KMS-11 (cell line): ENCODE measurements around the gene FAM136A.

Experiments
- H2AFZ ChIP-seq: fragments of 200-600 bp; sonication (generic); 2 replicates; pipeline ENCODE4 v1.6.1; 2016; ENCODE audit warnings: antibody characterized with exemption, mixed run types, low read depth
- H3K27ac ChIP-seq: fragments of 200-600 bp; sonication (generic); 2 replicates; pipeline ENCODE4 v1.6.1; 2016; ENCODE audit warnings: mild to moderate bottlenecking, mixed run types
- H3K27me3 ChIP-seq: fragments of 200-600 bp; sonication (generic); 2 replicates; pipeline ENCODE4 v1.6.1; 2017; ENCODE audit warnings: mild to moderate bottlenecking, low read depth, mixed run types, moderate library complexity; ENCODE audit not compliant: insufficient read depth
- H3K36me3 ChIP-seq: fragments of 200-600 bp; sonication (generic); 2 replicates; pipeline ENCODE4 v1.6.1; 2017; ENCODE audit warnings: mild to moderate bottlenecking, mixed run types; ENCODE audit not compliant: insufficient read depth
- H3K4me1 ChIP-seq: fragments of 200-600 bp; sonication (generic); 2 replicates; pipeline ENCODE4 v1.6.1; 2016; ENCODE audit warnings: mild to moderate bottlenecking, low read depth, mixed run types; ENCODE audit not compliant: poor library complexity, severe bottlenecking
- H3K4me2 ChIP-seq: fragments of 200-600 bp; sonication (generic); 2 replicates; pipeline ENCODE4 v1.7.0; 2016; ENCODE audit warnings: mild to moderate bottlenecking, mixed run types
- H3K4me3 ChIP-seq: fragments of 200-600 bp; sonication (generic); IDR thresholded peaks from 2 replicates; pipeline ENCODE4 v1.6.1; 2017; ENCODE audit warnings: low read depth, low read length, mixed read lengths; ENCODE audit not compliant: insufficient read depth
- H3K79me2 ChIP-seq: fragments of 200-600 bp; sonication (generic); 2 replicates; pipeline ENCODE4 v1.6.1; 2016; ENCODE audit warnings: low read depth, mixed run types; ENCODE audit not compliant: insufficient read depth
- H3K9ac ChIP-seq: fragments of 200-600 bp; sonication (generic); 2 replicates; pipeline ENCODE4 v1.6.1; 2016; ENCODE audit warnings: mild to moderate bottlenecking, mixed run types
- H4K20me1 ChIP-seq: fragments of 200-600 bp; sonication (generic); 2 replicates; pipeline ENCODE4 v1.6.1; 2016; ENCODE audit warnings: mild to moderate bottlenecking, mixed run types; ENCODE audit not compliant: insufficient read depth
- CTCF ChIP-seq: fragments of 200-600 bp; sonication (generic); conservative IDR thresholded peaks from 2 replicates; pipeline ENCODE4 v1.6.1; 2017; ENCODE audit warnings: low read depth, mild to moderate bottlenecking, antibody characterized with exemption, low read length, moderate library complexity, mixed read lengths

The FAM136A gene

GRCh38 chr2:70258532-70258875 lies 43.4 kb downstream of the FAM136A start:
- Histone ChIP-seq H3K9ac (peak overlapping the region; percentile 50; the same call in 1 of the 2 replicates), H4K20me1 (no peaks in the 10 kb centered on the region), H3K27me3 (no peaks in the 10 kb centered on the region), H3K36me3 (no peaks in the 10 kb centered on the region), H2AFZ (peak overlapping the region; percentile 59; the same call in 1 of the 2 replicates), H3K27ac (no peak overlapping the region), H3K4me1 (no peaks in the 10 kb centered on the region), H3K4me3 (peak overlapping the region; percentile 23), H3K4me2 (peak overlapping the region; percentile 76), H3K79me2 (no peaks in the 10 kb centered on the region)
- TF ChIP-seq CTCF, result no peak

GRCh38 chr2:70255637-70256314 lies 46.1 kb downstream of the FAM136A start:
- Histone ChIP-seq H3K4me1 (no peaks in the 10 kb centered on the region), H3K79me2 (no peaks in the 10 kb centered on the region), H3K4me3 (no peak overlapping the region), H3K27ac (no peak overlapping the region), H2AFZ (no peak overlapping the region), H3K9ac (no peak overlapping the region), H3K4me2 (no peak overlapping the region), H3K27me3 (no peaks in the 10 kb centered on the region), H4K20me1 (no peaks in the 10 kb centered on the region), H3K36me3 (no peaks in the 10 kb centered on the region)
- no peak for TF ChIP-seq CTCF

GRCh38 chr2:70250434-70250833 lies 51.4 kb downstream of the FAM136A start:
- Histone ChIP-seq H3K4me2 (no peak overlapping the region), H4K20me1 (no peaks in the 10 kb centered on the region; the same call in 1 of the 2 replicates), H3K36me3 (no peaks in the 10 kb centered on the region), H3K4me1 (peaks cover 20% of the 10 kb centered on the region), H3K27ac (no peak overlapping the region), H2AFZ (no peak overlapping the region), H3K4me3 (no peak overlapping the region), H3K27me3 (no peaks in the 10 kb centered on the region), H3K9ac (no peak overlapping the region), H3K79me2 (peaks cover 29% of the 10 kb centered on the region)
- TF ChIP-seq CTCF, result no peak

GRCh38 chr2:70248181-70248847 lies 53.6 kb downstream of the FAM136A start, which contains the start of gene TIA1:
Gene TIA1 (minus strand): TSS chr2:70248628. CDS start chr2:70248430, 198 bp downstream.
- peak within 1 kb of the TSS; percentile 63 for H3K4me3 ChIP-seq
- H3K4me1 ChIP-seq, result peaks cover 35% of the 10 kb centered on the region
- no peaks in the 10 kb centered on the region for H3K36me3 ChIP-seq
- no peak for TF ChIP-seq CTCF
- H3K27me3 ChIP-seq, result no peaks in the 10 kb centered on the region
- peak within 1 kb of the TSS; percentile 97 for H3K27ac ChIP-seq
- H4K20me1 ChIP-seq, result no peaks in the 10 kb centered on the region; the same call in 1 of the 2 replicates
- peak within 1 kb of the TSS; percentile 68 for H2AFZ ChIP-seq
- H3K9ac ChIP-seq, result peak within 1 kb of the TSS; percentile 93
- peaks cover 51% of the 10 kb centered on the region for H3K79me2 ChIP-seq
- H3K4me2 ChIP-seq, result peak within 1 kb of the TSS; percentile 72
